Gastrocnemius medialis (tissue), 4 donors: ENCODE data around the gene ATP11B.

Experiments
- CTCF ChIP-seq, 5 experiments: fragments of 450-650 bp in 3 of 5; fragments of 200-600 bp in 2 of 5; sonication (generic) in 2 of 5; IDR thresholded peaks in 4 of 5; conservative IDR thresholded peaks in 1 of 5; 1 replicate in 4 of 5; 2 replicates in 1 of 5; pipeline ENCODE4 v1.5.1; 2016 to 2019; ENCODE audit warnings: antibody characterized with exemption in 5 of 5, mild to moderate bottlenecking in 3 of 5, moderate library complexity in 3 of 5
- POLR2A ChIP-seq, 2 donors: fragments of 450-650 bp; IDR thresholded peaks; one replicate each; pipeline ENCODE4 v1.6.1; 2017; ENCODE audit warnings: antibody characterized with exemption in 2 of 2, mild to moderate bottlenecking in 2 of 2, moderate library complexity in 2 of 2

- TF ChIP-seq POLR2A (IDR thresholded peaks at IDR 0.05) = no peak
- TF ChIP-seq CTCF (IDR thresholded peaks at IDR 0.05 in 4 of 5, conservative IDR thresholded peaks at IDR 0.05 in 1 of 5) = no peak
These were observed 32.6 kb upstream of the ATP11B start for GRCh38 chr3:182760576-182761164.
